C4-2B (cell line): ENCODE data around the gene JTB.

Experiments
- CTCF ChIP-seq: fragments of 450-650 bp; conservative IDR thresholded peaks from 2 replicates; pipeline ENCODE4 v1.5.1; 2017; ENCODE audit warnings: mild to moderate bottlenecking
- ZFX ChIP-seq: fragments of 450-650 bp; IDR thresholded peaks from 2 replicates; pipeline ENCODE4 v1.6.1; 2017

GRCh38 chr1:153951183-153951582, 26.3 kb downstream of the JTB start:
- TF ChIP-seq CTCF (no peak), ZFX (no peak)
